ENCODE results near the gene IKZF1. TPM values are rescaled to one million over a fixed set of nuclear protein-coding genes. Genes with fewer than 3 reads are reported as not detected.

IKZF1 gene
- polyA plus RNA-seq, 1 experiment: not detected

GRCh38 chr7:50312250-50313162 lies 8.0 kb downstream of the IKZF1 start:
- Histone ChIP-seq H3K4me3 (ENCODE audit: low read depth, low read length) (no peak overlapping the region), H3K27me3 (ENCODE audit: control insufficient read depth, insufficient read depth, low read length) (peaks cover 7% of the 10 kb centered on the region), H3K36me3 (ENCODE audit: control insufficient read depth, insufficient read depth, low read length) (no peaks in the 10 kb centered on the region)
- DNase-seq (ENCODE audit: low read depth): no peak
- POLR2A ChIA-PET: no interaction called here
- TF ChIP-seq CTCF (IDR thresholded peaks at IDR 0.05; ENCODE audit: insufficient read depth, low read depth, low read length): no peak
- CTCF ChIA-PET: no interaction called here

- TF ChIP-seq CTCF (IDR thresholded peaks at IDR 0.05; ENCODE audit: insufficient read depth, low read depth, low read length): no peak
- CTCF ChIA-PET: interaction anchor here (1.5 kb wide), 1 partner anchor 12 kb away, joined by 3 read pairs; no protein-coding TSS in a partner anchor
- DNase-seq (ENCODE audit: low read depth): no peak
- no peaks in the 10 kb centered on the region for H3K36me3 ChIP-seq (ENCODE audit: control insufficient read depth, insufficient read depth, low read length)
- POLR2A ChIA-PET: no interaction called here
- peaks cover 5% of the 10 kb centered on the region; the same call in 1 of the 2 replicates for H3K27me3 ChIP-seq (ENCODE audit: control insufficient read depth, insufficient read depth, low read length)
- no peak overlapping the region for H3K4me3 ChIP-seq (ENCODE audit: low read depth, low read length)
Measured at GRCh38 chr7:50314836-50315592, 10.5 kb downstream of the IKZF1 start.

- no peak overlapping the region for H3K4me3 ChIP-seq (ENCODE audit: low read depth, low read length)
- POLR2A ChIA-PET: no interaction called here
- H3K27me3 ChIP-seq (ENCODE audit: control insufficient read depth, insufficient read depth, low read length): peaks cover 5% of the 10 kb centered on the region; the same call in 1 of the 2 replicates
- DNase-seq (ENCODE audit: low read depth): no peak
- no peaks in the 10 kb centered on the region for H3K36me3 ChIP-seq (ENCODE audit: control insufficient read depth, insufficient read depth, low read length)
- TF ChIP-seq CTCF (IDR thresholded peaks at IDR 0.05; ENCODE audit: insufficient read depth, low read depth, low read length): no peak
- CTCF ChIA-PET: interaction anchor here (1.5 kb wide), 1 partner anchor 11 kb away, joined by 3 read pairs; no protein-coding TSS in a partner anchor
Measured at GRCh38 chr7:50315739-50316671, 11.5 kb downstream of the IKZF1 start.

GRCh38 chr7:50317221-50317678 lies 12.7 kb downstream of the IKZF1 start:
- Histone ChIP-seq H3K4me3 (ENCODE audit: low read depth, low read length) (no peak overlapping the region), H3K27me3 (ENCODE audit: control insufficient read depth, insufficient read depth, low read length) (peaks cover 5% of the 10 kb centered on the region; the same call in 1 of the 2 replicates), H3K36me3 (ENCODE audit: control insufficient read depth, insufficient read depth, low read length) (no peaks in the 10 kb centered on the region)
- no peak for DNase-seq (ENCODE audit: low read depth)
- ChIA-PET CTCF (no interaction called here), POLR2A (no interaction called here)
- TF ChIP-seq CTCF (IDR thresholded peaks at IDR 0.05; ENCODE audit: insufficient read depth, low read depth, low read length): no peak
